ENCODE results near the gene VPS11. TPM values are rescaled to one million over a fixed set of nuclear protein-coding genes. Genes with fewer than 3 reads are reported as not detected.

Gene VPS11
- total RNA-seq, 1 experiment from 2014 or later, result 48.7 TPM

DNA sequence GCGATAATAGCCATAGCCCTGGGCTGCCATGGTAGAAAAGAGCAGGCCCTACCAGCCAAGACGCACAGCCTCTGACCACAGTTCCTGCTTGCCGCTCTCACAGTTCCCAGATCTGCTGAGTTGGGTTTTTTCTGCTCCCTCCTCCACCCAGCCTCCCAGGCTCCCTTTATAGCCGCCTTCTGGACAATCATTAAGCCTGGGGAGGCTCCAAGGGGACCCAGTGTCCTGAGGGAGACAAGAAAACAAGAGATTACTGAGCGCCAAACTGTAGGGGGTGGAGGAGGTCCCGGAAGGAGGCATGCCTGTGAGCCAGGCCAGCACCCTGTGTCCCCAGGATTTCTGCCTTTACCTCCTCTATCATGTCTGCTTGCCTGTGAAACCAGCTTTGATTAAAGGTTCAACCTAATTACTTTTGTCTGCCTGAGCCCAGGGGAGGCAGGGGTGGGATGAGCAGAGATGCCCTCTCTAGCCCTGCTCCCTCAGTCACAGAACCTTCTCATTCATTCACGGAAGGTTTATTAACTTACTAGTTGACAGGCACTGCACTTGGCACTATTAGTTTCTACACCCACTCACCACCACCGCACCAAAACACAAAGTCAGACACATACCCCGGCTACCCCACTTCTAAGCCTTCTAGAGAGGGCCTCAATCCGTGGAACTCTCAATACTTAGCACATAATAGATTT lies 38.1 kb upstream of the VPS11 start:
- peak overlapping the region; percentile 99 for H2AFZ ChIP-seq (ENCODE audit: low read length)
- peak; percentile 16 for DNase-seq
- H3F3A ChIP-seq (ENCODE audit: low read length, unreplicated experiment), result no peaks in the 10 kb centered on the region
- CTCF ChIA-PET, result no interaction called here
- no peaks in the 10 kb centered on the region for H3K9me3 ChIP-seq (ENCODE audit: low read length)
- peak overlapping the region; percentile 91 for H3K9ac ChIP-seq (ENCODE audit: low read length)
- peaks cover 27% of the 10 kb centered on the region for H3K79me2 ChIP-seq (ENCODE audit: low read length)
- BruUV-seq (replicated peaks), result TSS peak; percentile 55
- TF ChIP-seq EZH2phosphoT487 (IDR thresholded peaks at IDR 0.05; ENCODE audit: borderline replicate concordance, low read length) (no peak), CTCF (conservative IDR thresholded peaks at IDR 0.05; ENCODE audit: low read depth, low read length) (no peak), EZH2 (IDR thresholded peaks at IDR 0.05; ENCODE audit: low read length, unreplicated experiment) (no peak)
- no peaks in the 10 kb centered on the region for H3K27me3 ChIP-seq (ENCODE audit: low read length)
- H3K9me2 ChIP-seq (replicated peaks; ENCODE audit: low read length), result no peaks in the 10 kb centered on the region
- no peak overlapping the region for H3K27ac ChIP-seq (ENCODE audit: low read length)
- intact Hi-C loops (cut with micrococcal nuclease), result loop anchor here (2.0 kb wide), 1 partner anchor 73 kb away; no protein-coding TSS in a partner anchor
- H3K4me1 ChIP-seq (ENCODE audit: insufficient read depth, low read length), result peaks cover 16% of the 10 kb centered on the region
- H3K4me2 ChIP-seq (ENCODE audit: low read length), result peak overlapping the region; percentile 99
- H3K4me3 ChIP-seq (ENCODE audit: low read length), result peak overlapping the region; percentile 96
- peaks cover 10% of the 10 kb centered on the region; the same call in 1 of the 2 replicates for H3K36me3 ChIP-seq (ENCODE audit: low read depth, low read length)
- ATAC-seq, result peak; percentile 2; the same call in 1 of the 2 replicates
- no peaks in the 10 kb centered on the region for H4K20me1 ChIP-seq (ENCODE audit: low read length)
- POLR2A ChIA-PET (ENCODE audit: unreplicated experiment), result interaction anchor here (0.6 kb wide), 1 partner anchor 9 kb away, joined by 4 read pairs; no protein-coding TSS in a partner anchor

DNA sequence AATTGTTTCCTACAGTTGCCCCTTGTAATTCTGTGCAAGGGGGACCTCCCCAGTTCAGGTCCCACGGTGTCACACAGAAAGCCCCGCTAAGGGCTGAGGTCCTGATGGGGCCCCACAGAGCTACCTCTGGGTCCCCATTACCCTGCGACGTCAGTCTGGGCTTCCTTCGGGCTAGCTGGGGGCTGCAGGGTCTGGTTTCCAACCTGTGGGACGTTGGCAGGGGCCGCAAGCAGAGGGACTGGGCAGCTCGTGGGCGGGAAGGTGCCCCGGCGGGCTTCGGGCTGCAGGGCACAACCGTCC lies 37.6 kb upstream of the VPS11 start:
- peak overlapping the region; percentile 15; the same call in 1 of the 2 replicates for H3K27ac ChIP-seq (ENCODE audit: low read length)
- no peaks in the 10 kb centered on the region for H3K9me2 ChIP-seq (replicated peaks; ENCODE audit: low read length)
- CTCF ChIA-PET, result no interaction called here
- no peaks in the 10 kb centered on the region for H3K9me3 ChIP-seq (ENCODE audit: low read length)
- intact Hi-C loops (cut with micrococcal nuclease), result loop anchor here (2.0 kb wide), 1 partner anchor 73 kb away; no protein-coding TSS in a partner anchor
- peak overlapping the region; percentile 99 for H2AFZ ChIP-seq (ENCODE audit: low read length)
- no peaks in the 10 kb centered on the region for H4K20me1 ChIP-seq (ENCODE audit: low read length)
- POLR2A ChIA-PET (ENCODE audit: unreplicated experiment), result no interaction called here
- H3K27me3 ChIP-seq (ENCODE audit: low read length), result no peaks in the 10 kb centered on the region
- peak overlapping the region; percentile 99 for H3K4me2 ChIP-seq (ENCODE audit: low read length)
- H3K79me2 ChIP-seq (ENCODE audit: low read length), result peaks cover 27% of the 10 kb centered on the region
- DNase-seq (no peak), ATAC-seq (no peak)
- peak overlapping the region; percentile 96 for H3K4me3 ChIP-seq (ENCODE audit: low read length)
- TF ChIP-seq CTCF (conservative IDR thresholded peaks at IDR 0.05; ENCODE audit: low read depth, low read length), result no peak
- TF ChIP-seq EZH2 (IDR thresholded peaks at IDR 0.05; ENCODE audit: low read length, unreplicated experiment), result no peak
- no peak for TF ChIP-seq EZH2phosphoT487 (IDR thresholded peaks at IDR 0.05; ENCODE audit: borderline replicate concordance, low read length)
- H3K4me1 ChIP-seq (ENCODE audit: insufficient read depth, low read length), result peaks cover 16% of the 10 kb centered on the region
- no peaks in the 10 kb centered on the region for H3F3A ChIP-seq (ENCODE audit: low read length, unreplicated experiment)
- peak overlapping the region; percentile 91 for H3K9ac ChIP-seq (ENCODE audit: low read length)
- peaks cover 5% of the 10 kb centered on the region; the same call in 1 of the 2 replicates for H3K36me3 ChIP-seq (ENCODE audit: low read depth, low read length)
- no TSS peak for BruUV-seq (replicated peaks)

All from PC-3 (cell line).